Astrocyte of the spinal cord (primary cell): ENCODE data around the gene BLOC1S3.

Experiments
- DNase-seq: peaks from one replicate; pipeline ENCODE4 v3.0.0; 2011; ENCODE audit warnings: low read depth, low spot score
- H3K4me3 ChIP-seq: 2 replicates; pipeline ENCODE4 v1.5.1; 2011; ENCODE audit warnings: low read depth, mild to moderate bottlenecking, low read length, moderate library complexity
- in situ Hi-C: cut with HindIII; loops from 2 replicates; pipeline ENCODE4 v1.10.0; 2017; ENCODE audit warnings: low sequenced_read_pairs
- TF ChIP-seq, protein P1 (sequence below): IDR thresholded peaks from 2 replicates; pipeline ENCODE4 v1.5.1; 2012; ENCODE audit warnings: low read depth, mild to moderate bottlenecking, low read length, inconsistent platforms

The BLOC1S3 gene

GRCh38 chr19:45215391-45216191 lies 37.0 kb downstream of the BLOC1S3 start:
- DNase-seq: no peak
- in situ Hi-C loops: no loop called here
- H3K4me3 ChIP-seq: no peak overlapping the region
- TF ChIP-seq, protein P1, sequence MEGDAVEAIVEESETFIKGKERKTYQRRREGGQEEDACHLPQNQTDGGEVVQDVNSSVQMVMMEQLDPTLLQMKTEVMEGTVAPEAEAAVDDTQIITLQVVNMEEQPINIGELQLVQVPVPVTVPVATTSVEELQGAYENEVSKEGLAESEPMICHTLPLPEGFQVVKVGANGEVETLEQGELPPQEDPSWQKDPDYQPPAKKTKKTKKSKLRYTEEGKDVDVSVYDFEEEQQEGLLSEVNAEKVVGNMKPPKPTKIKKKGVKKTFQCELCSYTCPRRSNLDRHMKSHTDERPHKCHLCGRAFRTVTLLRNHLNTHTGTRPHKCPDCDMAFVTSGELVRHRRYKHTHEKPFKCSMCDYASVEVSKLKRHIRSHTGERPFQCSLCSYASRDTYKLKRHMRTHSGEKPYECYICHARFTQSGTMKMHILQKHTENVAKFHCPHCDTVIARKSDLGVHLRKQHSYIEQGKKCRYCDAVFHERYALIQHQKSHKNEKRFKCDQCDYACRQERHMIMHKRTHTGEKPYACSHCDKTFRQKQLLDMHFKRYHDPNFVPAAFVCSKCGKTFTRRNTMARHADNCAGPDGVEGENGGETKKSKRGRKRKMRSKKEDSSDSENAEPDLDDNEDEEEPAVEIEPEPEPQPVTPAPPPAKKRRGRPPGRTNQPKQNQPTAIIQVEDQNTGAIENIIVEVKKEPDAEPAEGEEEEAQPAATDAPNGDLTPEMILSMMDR: no peak

GRCh38 chr19:45216667-45217066 lies 38.1 kb downstream of the BLOC1S3 start:
- DNase-seq: no peak
- in situ Hi-C loops: no loop called here
- no peak overlapping the region for H3K4me3 ChIP-seq
- TF ChIP-seq, protein P1: no peak

DNA sequence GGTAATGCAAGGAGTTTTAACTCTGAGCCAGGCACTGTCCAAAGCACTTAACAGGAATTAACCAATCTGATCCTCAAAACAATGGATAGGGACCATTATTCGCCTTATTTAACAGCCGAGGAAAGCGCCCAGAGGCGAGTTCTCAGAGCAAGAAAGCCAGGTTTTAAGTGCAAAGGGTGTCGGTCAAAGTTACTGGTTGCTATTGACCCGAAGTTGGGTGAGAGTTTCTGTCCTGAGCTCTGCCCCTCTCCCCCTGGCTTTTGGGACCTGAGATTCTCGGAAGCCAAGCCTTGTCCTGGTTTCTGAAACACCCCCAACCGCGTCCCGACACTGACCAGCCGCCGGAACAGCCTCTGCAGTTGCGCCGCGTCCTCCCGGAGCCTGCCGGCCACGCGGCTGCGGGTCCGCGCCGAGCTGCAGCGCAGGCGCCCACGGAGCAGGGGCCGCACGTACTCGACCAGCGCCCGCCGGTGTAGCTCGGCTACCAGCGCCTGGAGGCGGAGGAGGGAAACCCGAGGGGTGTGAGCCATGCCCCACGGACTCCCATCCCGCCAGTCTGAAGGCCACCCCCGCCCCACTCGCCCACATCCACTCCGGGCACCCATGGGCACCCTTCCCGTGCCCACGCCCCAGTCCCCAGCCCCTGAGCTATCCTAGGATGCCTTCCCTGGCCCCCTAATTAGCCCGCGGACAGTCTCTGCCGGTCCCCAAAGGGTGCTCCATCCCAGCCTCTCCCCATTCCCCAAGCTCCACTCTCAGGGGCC lies 38.8 kb downstream of the BLOC1S3 start:
- in situ Hi-C loops: no loop called here
- TF ChIP-seq, protein P1: no peak
- no peak for DNase-seq
- H3K4me3 ChIP-seq: no peak overlapping the region

DNA sequence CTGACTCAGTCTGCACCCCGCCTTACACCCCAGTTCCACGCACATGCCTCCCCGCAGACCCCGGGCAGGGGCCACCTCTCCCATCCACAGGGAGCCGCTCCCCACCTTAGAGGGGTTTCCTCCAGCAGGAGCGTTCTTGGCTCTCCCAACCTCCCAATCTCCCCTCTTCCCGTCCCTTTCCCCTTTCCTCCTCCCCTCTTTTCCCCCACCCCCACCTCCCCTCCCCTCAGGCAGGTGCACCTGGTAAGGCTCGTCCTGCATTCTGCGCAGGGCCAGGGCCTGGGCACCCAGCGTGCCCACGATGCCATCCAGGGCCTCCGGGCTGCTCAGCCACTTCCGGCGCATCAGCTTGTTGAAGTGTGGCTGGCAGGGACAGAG lies 39.4 kb downstream of the BLOC1S3 start:
- TF ChIP-seq, protein P1: no peak
- no peak overlapping the region for H3K4me3 ChIP-seq
- in situ Hi-C loops: no loop called here
- no peak for DNase-seq

GRCh38 chr19:45218426-45218825 lies 39.8 kb downstream of the BLOC1S3 start:
- DNase-seq: no peak

DNA sequence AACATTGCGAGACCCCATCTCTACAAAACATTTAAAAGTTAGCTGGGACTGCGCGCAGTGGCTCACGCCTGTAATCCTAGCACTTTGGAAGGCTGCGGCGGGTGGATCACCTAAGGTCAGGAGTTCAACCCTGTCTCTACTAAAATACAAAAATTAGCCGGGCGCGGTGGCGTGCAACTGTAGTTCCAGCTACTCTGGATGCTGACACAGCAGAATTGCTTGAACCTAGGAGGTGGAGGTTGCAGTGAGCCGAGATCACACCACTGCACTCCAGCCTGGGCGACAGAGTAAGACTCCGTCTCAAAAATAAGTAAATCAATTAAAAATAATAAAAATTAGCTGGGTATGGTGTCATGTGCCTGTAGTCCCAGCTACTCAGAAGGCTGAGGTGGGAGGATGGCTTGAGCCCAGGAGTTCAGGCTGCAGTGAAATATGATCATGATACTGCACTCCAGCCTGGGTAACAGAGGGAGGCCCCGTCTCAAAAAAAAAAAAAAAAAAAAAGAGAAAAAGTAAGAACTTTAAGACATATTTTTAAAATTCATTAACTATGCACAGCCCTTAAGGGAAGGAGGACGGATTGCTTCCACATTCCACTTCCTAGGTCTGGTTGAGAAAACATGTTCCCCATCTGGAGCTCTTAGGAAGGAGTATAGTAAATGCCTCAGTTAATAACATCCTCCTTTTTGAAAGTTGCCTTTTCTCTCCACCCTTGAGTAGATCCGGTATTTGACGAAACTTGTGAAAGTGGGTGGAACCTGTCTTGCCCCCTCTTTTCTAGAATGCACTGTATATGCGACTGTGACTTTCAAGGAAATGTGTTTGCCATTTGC lies 40.5 kb downstream of the BLOC1S3 start:
- H3K4me3 ChIP-seq: no peak overlapping the region
- in situ Hi-C loops: no loop called here
- no peak for DNase-seq
- TF ChIP-seq, protein P1: no peak

More at GRCh38 chr19:45218426-45218825, 39.8 kb downstream of the BLOC1S3 start:
- TF ChIP-seq, protein P1: no peak
- H3K4me3 ChIP-seq: no peak overlapping the region
- in situ Hi-C loops: no loop called here
